H9 (cell line): ENCODE results near the gene INCENP. TPM values are rescaled to one million over a fixed set of nuclear protein-coding genes. Genes with fewer than 3 reads are reported as not detected.

Source experiments
- DNase-seq: peaks from one replicate; pipeline ENCODE4 v3.0.0-alpha.2; 2017
- H2AFZ ChIP-seq: one replicate; pipeline ENCODE4 v1.6.1; 2013; ENCODE audit warnings: mild to moderate bottlenecking, low read length, control low read depth, moderate library complexity
- H2AK5ac ChIP-seq: 2 replicates; pipeline ENCODE4 v1.6.1; 2013; ENCODE audit warnings: low read length, control low read depth, mixed read lengths; ENCODE audit not compliant: insufficient read length
- H2BK120ac ChIP-seq: one replicate; pipeline ENCODE4 v1.6.1; 2013; ENCODE audit warnings: low read depth, mild to moderate bottlenecking, low read length, control low read depth, inconsistent platforms; ENCODE audit not compliant: poor library complexity, severe bottlenecking
- H2BK12ac ChIP-seq: 2 replicates; pipeline ENCODE4 v1.6.1; 2013; ENCODE audit warnings: low read length, control low read depth, mixed read lengths, low read depth; ENCODE audit not compliant: insufficient read length
- H2BK15ac ChIP-seq: 2 replicates; pipeline ENCODE4 v1.6.1; 2013; ENCODE audit warnings: low read depth, low read length, control low read depth
- H2BK20ac ChIP-seq: one replicate; pipeline ENCODE4 v1.6.1; 2013; ENCODE audit warnings: low read depth, mild to moderate bottlenecking, low read length, control low read depth, inconsistent platforms; ENCODE audit not compliant: poor library complexity, severe bottlenecking
- H2BK5ac ChIP-seq: 2 replicates; pipeline ENCODE4 v1.6.1; 2013; ENCODE audit warnings: low read length, control low read depth, mixed read lengths; ENCODE audit not compliant: insufficient read length
- H3K14ac ChIP-seq: 2 replicates; pipeline ENCODE4 v1.6.1; 2013; ENCODE audit warnings: low read length, control low read depth; ENCODE audit not compliant: insufficient read depth
- H3K18ac ChIP-seq: 2 replicates; pipeline ENCODE4 v1.6.1; 2013; ENCODE audit warnings: low read depth, mild to moderate bottlenecking, mixed read lengths, low read length, control low read depth; ENCODE audit not compliant: insufficient read length
- H3K23ac ChIP-seq: 2 replicates; pipeline ENCODE4 v1.6.1; 2013; ENCODE audit warnings: low read length, control low read depth, mixed read lengths, low read depth; ENCODE audit not compliant: insufficient read length
- H3K23me2 ChIP-seq: 2 replicates; pipeline ENCODE4 v1.6.1; 2013; ENCODE audit warnings: low read depth, mild to moderate bottlenecking, mixed read lengths, low read length, control low read depth; ENCODE audit not compliant: insufficient read length, poor library complexity, severe bottlenecking
- H3K27ac ChIP-seq: 2 replicates; pipeline ENCODE4 v1.5.1; 2013; ENCODE audit warnings: low read length, control low read depth, mixed read lengths, low read depth; ENCODE audit not compliant: insufficient read length
- H3K27me3 ChIP-seq: 2 replicates; pipeline ENCODE4 v1.6.1; 2013; ENCODE audit warnings: low read length, control low read depth, inconsistent platforms; ENCODE audit not compliant: insufficient read depth
- H3K4ac ChIP-seq: 2 replicates; pipeline ENCODE4 v1.6.1; 2013; ENCODE audit warnings: low read depth, mild to moderate bottlenecking, control low read depth, inconsistent platforms, low read length, moderate library complexity
- H3K4me1 ChIP-seq: 2 replicates; pipeline ENCODE4 v1.6.1; 2013; ENCODE audit warnings: low read length, control low read depth, inconsistent platforms; ENCODE audit not compliant: insufficient read depth
- H3K4me2 ChIP-seq: 2 replicates; pipeline ENCODE4 v1.6.1; 2013; ENCODE audit warnings: low read length, control low read depth, mixed read lengths; ENCODE audit not compliant: insufficient read length, insufficient read depth
- H3K56ac ChIP-seq: 2 replicates; pipeline ENCODE4 v1.6.1; 2013; ENCODE audit warnings: low read depth, mild to moderate bottlenecking, mixed read lengths, low read length, control low read depth; ENCODE audit not compliant: insufficient read length
- H3K79me1 ChIP-seq: 2 replicates; pipeline ENCODE4 v1.6.1; 2013; ENCODE audit warnings: low read depth, mild to moderate bottlenecking, moderate library complexity, low read length, control low read depth, inconsistent platforms; ENCODE audit not compliant: insufficient read depth, poor library complexity, severe bottlenecking
- H3K79me2 ChIP-seq: 2 replicates; pipeline ENCODE4 v1.6.1; 2013; ENCODE audit warnings: low read length, control low read depth, inconsistent platforms; ENCODE audit not compliant: insufficient read depth
- H3K9ac ChIP-seq: 2 replicates; pipeline ENCODE4 v1.6.1; 2013; ENCODE audit warnings: low read length, control low read depth, mixed read lengths; ENCODE audit not compliant: insufficient read length; ENCODE audit errors: extremely low read depth
- H3K9me3 ChIP-seq: one replicate; pipeline ENCODE4 v1.6.1; 2013; ENCODE audit warnings: low read depth, low read length, inconsistent platforms; ENCODE audit not compliant: control insufficient read depth
- H3T11ph ChIP-seq: one replicate; pipeline ENCODE4 v1.6.1; 2013; ENCODE audit warnings: mild to moderate bottlenecking, low read length, control low read depth, inconsistent platforms
- H4K20me1 ChIP-seq: one replicate; pipeline ENCODE4 v1.6.1; 2013; ENCODE audit not compliant: control insufficient read depth, insufficient read length, insufficient read depth
- H4K5ac ChIP-seq: 2 replicates; pipeline ENCODE4 v1.6.1; 2013; ENCODE audit warnings: low read depth, mild to moderate bottlenecking, mixed read lengths, low read length, control low read depth; ENCODE audit not compliant: insufficient read length
- H4K8ac ChIP-seq: replicated peaks from 2 replicates; pipeline ENCODE4 v1.6.1; 2013; ENCODE audit warnings: low read length, control low read depth, mixed read lengths, low read depth; ENCODE audit not compliant: insufficient read length
- H4K91ac ChIP-seq: 2 replicates; pipeline ENCODE4 v1.6.1; 2013; ENCODE audit warnings: low read depth, mild to moderate bottlenecking, moderate library complexity, mixed read lengths, low read length, control low read depth; ENCODE audit not compliant: insufficient read length
- H3K27ac Mint-ChIP-seq, 3 experiments: 2 replicates in 2 of 3; 3 replicates in 1 of 3; pipeline ENCODE4 v1.8.0; 2020 to 2021; ENCODE audit warnings: mixed read lengths in 3 of 3, mild to moderate bottlenecking in 1 of 3, moderate library complexity in 1 of 3
- H3K27me3 Mint-ChIP-seq: 2 replicates; pipeline ENCODE4 v1.8.0; 2021; ENCODE audit warnings: low read depth, mild to moderate bottlenecking, moderate library complexity, mixed read lengths
- H3K36me3 Mint-ChIP-seq, 3 experiments: 2 replicates in 2 of 3; 3 replicates in 1 of 3; pipeline ENCODE4 v1.8.0; 2020 to 2021; ENCODE audit warnings: low read depth in 3 of 3, mixed read lengths in 3 of 3; ENCODE audit not compliant: insufficient read depth in 1 of 3
- H3K4me1 Mint-ChIP-seq, 2 experiments: 2 replicates each; pipeline ENCODE4 v1.8.0; 2020; ENCODE audit warnings: mixed read lengths in 2 of 2
- H3K4me3 Mint-ChIP-seq, 2 experiments: 2 replicates in 1 of 2; 3 replicates in 1 of 2; pipeline ENCODE4 v1.8.0; 2020 to 2021; ENCODE audit warnings: mild to moderate bottlenecking in 2 of 2, mixed read lengths in 2 of 2, moderate library complexity in 1 of 2
- H3K9me3 Mint-ChIP-seq, 2 experiments: 2 replicates in 1 of 2; 3 replicates in 1 of 2; pipeline ENCODE4 v1.8.0; 2020; ENCODE audit warnings: mild to moderate bottlenecking in 2 of 2, mixed read lengths in 2 of 2, moderate library complexity in 1 of 2
- WGBS: extraction: QIAGEN DNeasy Blood & Tissue Kit; methylation state at CpG from one replicate; pipeline ENCODE4 v1.1.7; 2013; ENCODE audit warnings: missing lambda C conversion rate, low lambda C conversion rate, mixed read lengths; ENCODE audit not compliant: insufficient read length; ENCODE audit errors: extremely low coverage; 5-methylcytosine and 5-hydroxymethylcytosine counted together
- total RNA-seq: library from RNA; stranded (reverse); gene quantifications from 2 replicates; pipeline ENCODE4 v1.2.1, GENCODE V29; 2021
- TF ChIP-seq, protein P1 (sequence below): fragments of 200-600 bp; sonication (generic); conservative IDR thresholded peaks from 3 replicates; pipeline ENCODE4 v1.8.0; 2021; ENCODE audit warnings: antibody characterized with exemption, mild to moderate bottlenecking

INCENP gene
- total RNA-seq, 1 experiment from 2014 or later, result 99.9 TPM

DNA sequence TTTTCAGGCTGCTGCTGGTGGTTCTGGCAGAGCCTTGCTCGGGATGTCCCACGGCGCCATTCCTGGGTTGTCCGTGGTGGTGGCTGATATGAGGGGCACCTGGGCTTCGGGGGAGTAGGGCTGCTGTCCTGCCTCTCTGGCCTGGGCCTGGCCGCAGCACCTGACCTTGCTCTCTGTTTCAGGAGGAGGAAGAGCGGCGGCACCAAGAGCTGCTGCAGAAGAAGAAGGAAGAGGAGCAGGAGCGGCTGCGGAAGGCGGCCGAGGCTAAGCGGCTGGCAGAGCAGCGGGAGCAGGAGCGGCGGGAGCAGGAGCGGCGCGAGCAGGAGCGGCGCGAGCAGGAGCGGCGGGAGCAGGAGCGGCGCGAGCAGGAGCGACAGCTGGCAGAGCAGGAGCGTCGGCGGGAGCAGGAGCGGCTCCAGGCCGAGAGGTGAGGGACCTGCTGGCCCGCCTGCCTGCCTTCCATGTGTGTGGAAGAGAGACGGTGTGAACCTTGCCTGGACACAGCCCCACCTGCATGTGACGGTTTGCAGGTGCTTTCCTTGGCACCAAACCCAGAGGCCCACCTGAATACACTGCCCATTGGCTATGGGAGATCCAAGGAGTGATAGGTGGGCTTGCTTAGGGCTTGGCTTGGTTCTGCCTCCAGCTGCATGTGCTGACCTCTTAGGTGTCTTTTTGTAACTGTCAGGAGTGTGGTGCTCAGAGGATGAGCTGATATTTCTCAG, 22.8 kb downstream of the INCENP start:
- Histone ChIP-seq H3K27me3 (no peaks in the 10 kb centered on the region), H3K4ac (no peak overlapping the region), H3K18ac (no peak overlapping the region), H4K8ac (no peak overlapping the region), H3K9ac (no peak overlapping the region), H4K20me1 (no peaks in the 10 kb centered on the region), H2BK5ac (no peak overlapping the region), H3K23ac (no peak overlapping the region), H2BK120ac (no peak overlapping the region), H2AFZ (no peak overlapping the region), H3K56ac (no peak overlapping the region), H3K79me2 (no peaks in the 10 kb centered on the region), H4K5ac (no peak overlapping the region), H3K4me2 (no peak overlapping the region), H3K9me3 (no peaks in the 10 kb centered on the region), H3K4me1 (no peaks in the 10 kb centered on the region), H2AK5ac (no peak overlapping the region), H2BK20ac (no peak overlapping the region), H3K79me1 (no peaks in the 10 kb centered on the region), H3K14ac (no peak overlapping the region), H3K23me2 (no peaks in the 10 kb centered on the region), H3K27ac (no peak overlapping the region), H4K91ac (no peak overlapping the region), H2BK15ac (no peak overlapping the region), H3T11ph (no peak overlapping the region), H2BK12ac (no peak overlapping the region)
- H3K4me3 Mint-ChIP-seq, result no peak overlapping the region
- H3K27ac Mint-ChIP-seq, result peak overlapping the region in 2 of 3 experiments; percentile 10 to 64; a peak in 2 of 7 replicates
- H3K36me3 Mint-ChIP-seq, result peaks cover 59 to 91% (median 90%) of the 10 kb centered on the region in 3 experiments
- no peaks in the 10 kb centered on the region for H3K27me3 Mint-ChIP-seq
- TF ChIP-seq, protein P1, sequence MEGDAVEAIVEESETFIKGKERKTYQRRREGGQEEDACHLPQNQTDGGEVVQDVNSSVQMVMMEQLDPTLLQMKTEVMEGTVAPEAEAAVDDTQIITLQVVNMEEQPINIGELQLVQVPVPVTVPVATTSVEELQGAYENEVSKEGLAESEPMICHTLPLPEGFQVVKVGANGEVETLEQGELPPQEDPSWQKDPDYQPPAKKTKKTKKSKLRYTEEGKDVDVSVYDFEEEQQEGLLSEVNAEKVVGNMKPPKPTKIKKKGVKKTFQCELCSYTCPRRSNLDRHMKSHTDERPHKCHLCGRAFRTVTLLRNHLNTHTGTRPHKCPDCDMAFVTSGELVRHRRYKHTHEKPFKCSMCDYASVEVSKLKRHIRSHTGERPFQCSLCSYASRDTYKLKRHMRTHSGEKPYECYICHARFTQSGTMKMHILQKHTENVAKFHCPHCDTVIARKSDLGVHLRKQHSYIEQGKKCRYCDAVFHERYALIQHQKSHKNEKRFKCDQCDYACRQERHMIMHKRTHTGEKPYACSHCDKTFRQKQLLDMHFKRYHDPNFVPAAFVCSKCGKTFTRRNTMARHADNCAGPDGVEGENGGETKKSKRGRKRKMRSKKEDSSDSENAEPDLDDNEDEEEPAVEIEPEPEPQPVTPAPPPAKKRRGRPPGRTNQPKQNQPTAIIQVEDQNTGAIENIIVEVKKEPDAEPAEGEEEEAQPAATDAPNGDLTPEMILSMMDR, result no peak
- no peaks in the 10 kb centered on the region for H3K4me1 Mint-ChIP-seq
- H3K9me3 Mint-ChIP-seq, result no peaks in the 10 kb centered on the region; a peak in 1 of 5 replicates
- DNase-seq, result peak; percentile 17
- no CpG with 5 or more reads among the region's 36 CpGs for WGBS
